Esophagus muscularis mucosa (tissue), 4 donors: ENCODE results near the gene TMX2. TPM values are rescaled to one million over a fixed set of nuclear protein-coding genes. Genes with fewer than 3 reads are reported as not detected.

Source experiments
- DNase-seq: peaks from one replicate; pipeline ENCODE4 v3.0.0-alpha.2; 2017; ENCODE audit errors: extremely low spot score
- H3K27ac ChIP-seq, 4 donors: fragments of 200-600 bp; sonication (generic); replicated peaks in 1 of 4; 1 replicate in 3 of 4; 2 replicates in 1 of 4; pipeline ENCODE4 v1.5.1; 2016 to 2019; ENCODE audit warnings: mild to moderate bottlenecking in 1 of 4
- H3K27me3 ChIP-seq, 4 donors: fragments of 200-600 bp; sonication (generic); one replicate each; pipeline versions ENCODE4 v1.5.1 to v1.6.0; 2016 to 2019
- H3K36me3 ChIP-seq, 4 donors: fragments of 200-600 bp; sonication (generic); one replicate each; pipeline ENCODE4 v1.5.1; 2016 to 2019
- H3K4me1 ChIP-seq, 4 donors: fragments of 200-600 bp; sonication (generic); one replicate each; pipeline ENCODE4 v1.5.1; 2016 to 2019
- H3K4me3 ChIP-seq, 4 donors: fragments of 200-600 bp; sonication (generic); 1 replicate in 2 of 4; 2 replicates in 2 of 4; pipeline ENCODE4 v1.5.1; 2016 to 2019; ENCODE audit warnings: mild to moderate bottlenecking in 4 of 4, moderate library complexity in 1 of 4
- H3K9me3 ChIP-seq, 4 donors: fragments of 200-600 bp; sonication (generic); 1 replicate in 3 of 4; 2 replicates in 1 of 4; pipeline ENCODE4 v1.5.1; 2016 to 2019
- CTCF ChIP-seq, 3 experiments: fragments of 200-600 bp in 2 of 3; fragments of 450-650 bp in 1 of 3; sonication (generic) in 2 of 3; IDR thresholded peaks; one replicate each; pipeline ENCODE4 v1.5.1; 2017 to 2019; ENCODE audit warnings: antibody characterized with exemption in 3 of 3, mild to moderate bottlenecking in 2 of 3, moderate library complexity in 1 of 3
- EP300 ChIP-seq: sonication (generic); formaldehyde crosslinking; IDR thresholded peaks from one replicate; pipeline ENCODE4 v1.6.1; 2017; ENCODE audit warnings: antibody characterized with exemption
- POLR2A ChIP-seq: fragments of 450-650 bp; IDR thresholded peaks from one replicate; pipeline ENCODE4 v1.6.1; 2017; ENCODE audit warnings: antibody characterized with exemption, moderate library complexity, mild to moderate bottlenecking, low read depth
- POLR2AphosphoS5 ChIP-seq, 2 donors: sonication (generic); formaldehyde crosslinking; IDR thresholded peaks; one replicate each; pipeline ENCODE4 v1.6.1; 2017; ENCODE audit warnings: antibody characterized with exemption in 2 of 2
- WGBS: methylation state at CpG from one replicate; pipeline ENCODE4 v1.1.5; 2018; 5-methylcytosine and 5-hydroxymethylcytosine counted together
- intact Hi-C: fragments of 100-400 bp; cut with DNase I; formaldehyde crosslinking; loops from one replicate; pipeline ENCODE4 v1.15.1; 2023
- total RNA-seq, 4 donors: library from RNA; depleted of rRNA; stranded (reverse); fragments of >200 nt; gene quantifications; one replicate each; pipeline versions ENCODE4 v1.1.0 to v1.2.1, GENCODE V29; 2016

TMX2 gene
- total RNA-seq, 4 donors from 2014 or later, result 31.1 to 52.8 (median 46.1) TPM

DNA sequence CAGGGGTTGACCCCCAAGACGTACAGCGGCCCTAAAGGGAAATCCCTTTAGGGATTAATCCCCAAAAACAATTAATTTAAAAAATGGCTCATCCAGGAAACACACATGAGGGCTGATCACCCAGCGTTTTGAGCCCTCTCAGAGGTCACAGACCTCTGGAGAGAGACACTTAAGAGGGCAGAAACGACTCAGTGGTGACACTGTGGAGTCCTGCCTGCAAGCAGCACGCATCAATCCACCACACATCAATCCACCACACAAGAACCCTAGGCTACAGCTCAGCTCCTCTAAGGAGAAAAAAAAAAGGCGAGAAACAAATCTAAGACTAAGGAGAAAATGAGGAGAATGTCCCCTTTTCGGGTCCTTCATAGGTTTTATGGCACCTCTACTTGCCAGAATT is 16.4 kb downstream of the TMX2 start:
- WGBS, result 78% methylated on average over 7 of the region's 7 CpGs
- no peak for TF ChIP-seq POLR2AphosphoS5 (IDR thresholded peaks at IDR 0.05)
- no peak for TF ChIP-seq CTCF (IDR thresholded peaks at IDR 0.05)
- TF ChIP-seq POLR2A, result no peak
- TF ChIP-seq EP300, result no peak
- H3K27ac ChIP-seq, result no peak overlapping the region
- no peaks in the 10 kb centered on the region for H3K9me3 ChIP-seq
- intact Hi-C loops, result no loop called here
- no peaks in the 10 kb centered on the region for H3K27me3 ChIP-seq
- peaks cover 0 to 4% (median 0%) of the 10 kb centered on the region in 4 donors for H3K36me3 ChIP-seq
- no peak for DNase-seq
- no peak overlapping the region for H3K4me3 ChIP-seq
- H3K4me1 ChIP-seq, result no peaks in the 10 kb centered on the region

GRCh38 chr11:57729479-57729878 is 17.1 kb downstream of the TMX2 start:
- no peak for DNase-seq
- TF ChIP-seq EP300, result no peak
- TF ChIP-seq POLR2AphosphoS5 (IDR thresholded peaks at IDR 0.05), result no peak
- no peak for TF ChIP-seq CTCF (IDR thresholded peaks at IDR 0.05)
- no peak overlapping the region for H3K4me3 ChIP-seq
- no peaks in the 10 kb centered on the region for H3K27me3 ChIP-seq
- no peaks in the 10 kb centered on the region for H3K4me1 ChIP-seq
- no peaks in the 10 kb centered on the region for H3K9me3 ChIP-seq
- peaks cover 0 to 6% (median 0%) of the 10 kb centered on the region in 4 donors for H3K36me3 ChIP-seq
- no peak overlapping the region for H3K27ac ChIP-seq
- intact Hi-C loops, result no loop called here
- WGBS, result 93% methylated on average over 7 of the region's 7 CpGs

DNA sequence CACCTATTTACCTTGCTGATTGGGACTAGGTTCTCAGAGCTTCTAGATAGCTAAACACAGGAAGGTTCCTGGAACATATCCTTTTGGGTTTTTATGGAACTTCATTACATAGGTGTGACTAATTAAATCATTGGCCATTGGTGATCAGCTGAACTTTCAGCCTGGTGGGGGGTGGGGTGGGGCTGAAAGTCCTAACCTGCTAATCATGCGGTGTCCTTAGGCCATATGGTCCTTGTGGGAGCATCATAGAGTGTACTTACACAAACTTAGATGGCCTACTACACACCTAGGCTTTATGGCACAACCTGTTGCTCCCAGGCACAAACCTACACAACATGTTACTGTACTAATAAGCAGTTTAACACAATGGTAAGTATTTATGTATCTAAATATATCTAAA is 20.3 kb downstream of the TMX2 start:
- no peak for TF ChIP-seq CTCF (IDR thresholded peaks at IDR 0.05)
- H3K36me3 ChIP-seq, result peaks cover 0 to 23% (median 6%) of the 10 kb centered on the region in 4 donors
- no peaks in the 10 kb centered on the region for H3K27me3 ChIP-seq
- no peaks in the 10 kb centered on the region for H3K9me3 ChIP-seq
- H3K4me3 ChIP-seq, result no peak overlapping the region
- 100% methylated on average over 1 of the region's 1 CpG for WGBS
- H3K4me1 ChIP-seq, result no peaks in the 10 kb centered on the region
- intact Hi-C loops, result no loop called here
- no peak for DNase-seq
- no peak overlapping the region for H3K27ac ChIP-seq

DNA sequence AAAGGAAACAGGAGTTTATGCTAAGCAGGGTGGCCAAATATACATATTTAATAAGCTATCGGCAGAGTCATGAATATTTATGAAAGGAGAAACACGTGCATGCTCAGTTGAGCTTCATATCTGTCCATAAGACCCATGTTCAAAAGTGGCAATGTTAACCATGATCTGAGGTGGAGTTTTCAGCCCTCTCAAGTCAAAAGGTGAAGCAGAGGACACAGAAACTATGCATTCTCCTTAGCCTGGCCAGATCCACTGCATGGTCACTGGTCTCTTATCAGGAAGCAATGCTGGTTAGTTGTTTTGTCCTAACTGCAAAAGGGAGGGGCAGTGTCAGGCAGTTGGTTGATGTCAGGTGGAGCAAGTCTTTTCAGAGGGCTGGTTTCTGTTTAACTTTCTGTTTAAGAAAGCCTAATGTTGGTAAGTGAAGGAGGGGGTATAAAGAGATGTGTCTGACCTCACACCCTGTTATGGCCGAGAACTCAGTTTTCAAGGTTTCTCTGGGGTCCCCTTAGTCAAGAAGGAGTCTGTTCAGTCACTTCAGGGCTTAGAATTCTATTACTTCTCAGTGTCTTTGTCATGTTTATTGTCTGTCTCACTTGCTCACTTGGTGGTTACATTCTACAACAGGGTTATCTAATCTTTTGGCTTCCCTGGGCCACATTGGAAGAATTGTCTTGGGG is 23.4 kb downstream of the TMX2 start:
- H3K27ac ChIP-seq, result no peak overlapping the region

More for the DNA sequence above, 23.4 kb downstream of the TMX2 start:
- peaks cover 6 to 50% (median 27%) of the 10 kb centered on the region in 4 donors for H3K36me3 ChIP-seq
- H3K9me3 ChIP-seq, result no peaks in the 10 kb centered on the region
- H3K4me3 ChIP-seq, result no peak overlapping the region
- H3K4me1 ChIP-seq, result peaks cover 0 to 5% (median 3%) of the 10 kb centered on the region in 4 donors
- no peak for DNase-seq
- 83% methylated on average over 3 of the region's 3 CpGs for WGBS
- intact Hi-C loops, result no loop called here
- no peak for TF ChIP-seq POLR2A
- no peak for TF ChIP-seq CTCF (IDR thresholded peaks at IDR 0.05)
- no peak for TF ChIP-seq EP300
- no peak for TF ChIP-seq POLR2AphosphoS5 (IDR thresholded peaks at IDR 0.05)
- H3K27me3 ChIP-seq, result no peaks in the 10 kb centered on the region
